ENCODE measurements around the gene WASL. TPM values are rescaled to one million over a fixed set of nuclear protein-coding genes. Genes with fewer than 3 reads are reported as not detected.

Gene WASL
- total and polyA plus RNA-seq, 2 of the 13 experiments (the other 11 are each of a cell fraction or from before 2014, with no cell fraction given) = 7.9 to 12.8 TPM

DNA sequence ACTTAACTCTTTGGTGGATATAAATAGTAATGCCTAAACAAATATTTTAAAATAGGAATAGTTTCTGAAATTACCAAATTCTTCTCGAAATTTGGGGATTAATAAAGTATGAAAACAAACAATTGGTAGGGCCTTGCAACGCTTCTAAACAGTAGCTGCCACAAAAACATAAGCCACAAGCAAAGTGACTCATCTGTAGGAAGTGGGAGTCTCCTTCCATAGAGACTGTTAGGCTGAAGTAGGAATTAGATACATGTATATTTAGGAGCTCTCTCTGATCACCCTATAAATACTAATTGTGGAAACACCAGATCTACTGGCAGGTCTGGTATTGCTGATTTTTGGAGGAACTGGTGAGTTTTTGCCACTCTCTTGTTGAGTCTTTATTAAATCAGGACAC lies 98.8 kb downstream of the WASL start (continued):
- TF ChIP-seq ZSCAN9 (CRISPR knock-in tag; IDR thresholded peaks at IDR 0.05; ENCODE audit: borderline replicate concordance) = no peak
- TF ChIP-seq, protein P1, sequence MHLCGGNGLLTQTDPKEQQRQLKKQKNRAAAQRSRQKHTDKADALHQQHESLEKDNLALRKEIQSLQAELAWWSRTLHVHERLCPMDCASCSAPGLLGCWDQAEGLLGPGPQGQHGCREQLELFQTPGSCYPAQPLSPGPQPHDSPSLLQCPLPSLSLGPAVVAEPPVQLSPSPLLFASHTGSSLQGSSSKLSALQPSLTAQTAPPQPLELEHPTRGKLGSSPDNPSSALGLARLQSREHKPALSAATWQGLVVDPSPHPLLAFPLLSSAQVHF (CRISPR knock-in tag; IDR thresholded peaks at IDR 0.05) = no peak
- no peak for TF ChIP-seq SMAD3 (CRISPR knock-in tag; IDR thresholded peaks at IDR 0.05)
- no peak for TF ChIP-seq ERF (CRISPR knock-in tag; IDR thresholded peaks at IDR 0.05)
- TF ChIP-seq ZNF292 (CRISPR knock-in tag; IDR thresholded peaks at IDR 0.05; ENCODE audit: borderline replicate concordance, low read depth) = no peak
- TF ChIP-seq REPIN1 (CRISPR knock-in tag; IDR thresholded peaks at IDR 0.05; ENCODE audit: borderline replicate concordance, low read depth) = no peak
- TF ChIP-seq ATF7 (IDR thresholded peaks at IDR 0.05) = no peak
- no peak for TF ChIP-seq ATF7 (CRISPR knock-in tag; IDR thresholded peaks at IDR 0.05)
- no peak for TF ChIP-seq KDM4B (CRISPR knock-in tag; IDR thresholded peaks at IDR 0.05)
- no peak for TF ChIP-seq ATM (IDR thresholded peaks at IDR 0.05; ENCODE audit: borderline replicate concordance)
- no peak for TF ChIP-seq ZNF441 (CRISPR knock-in tag; IDR thresholded peaks at IDR 0.05; ENCODE audit: borderline replicate concordance)

DNA sequence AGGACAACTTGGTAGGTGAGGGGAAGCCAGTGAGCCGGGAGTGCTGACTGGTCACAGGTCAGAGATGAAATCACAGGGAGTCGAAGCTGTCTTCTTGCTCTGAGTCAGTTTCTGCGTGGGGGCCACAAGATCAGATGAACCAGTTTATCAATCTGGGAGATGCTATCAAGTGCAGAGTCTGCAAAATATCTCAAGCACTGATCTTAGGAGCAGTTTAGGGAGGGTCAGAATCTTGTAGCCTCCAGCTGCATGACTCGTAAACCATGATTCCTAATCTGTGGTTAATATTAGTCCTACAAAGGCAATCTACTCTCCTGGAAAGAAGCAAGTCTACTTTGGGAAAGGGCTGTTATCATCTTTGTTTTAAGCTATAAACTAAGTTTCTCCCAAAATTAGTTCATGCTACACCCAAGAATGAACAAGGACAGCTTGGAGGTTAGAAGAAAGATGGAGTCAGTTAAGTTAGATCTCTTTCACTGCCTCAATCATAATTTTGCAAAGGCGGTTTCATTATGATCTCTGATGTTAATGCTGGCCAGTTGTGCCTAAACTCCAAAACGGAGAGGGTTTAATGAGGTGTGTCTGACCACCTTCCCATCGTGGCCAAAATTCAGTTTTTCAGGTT lies 101.6 kb downstream of the WASL start:
- Histone ChIP-seq H3K4me2 (ENCODE audit: low read depth, low read length) (no peak overlapping the region), H3K9me3 (ENCODE audit: low read length) (no peaks in the 10 kb centered on the region), H3K79me2 (ENCODE audit: insufficient read depth, low read length) (no peaks in the 10 kb centered on the region), H3K9ac (ENCODE audit: insufficient read depth, low read depth, low read length) (no peak overlapping the region), H3K4me3 (replicated peaks in 1 of 3; ENCODE audit: insufficient read depth in 1 of 3, low read depth in 2 of 3, low read length in 3 of 3) (no peak overlapping the region), H3K27me3 (ENCODE audit: control insufficient read depth in 1 of 2, insufficient read depth in 2 of 2, low read length in 2 of 2) (no peaks in the 10 kb centered on the region), H3K27ac (ENCODE audit: extremely low read length, insufficient read depth, low read length) (no peak overlapping the region), H2AFZ (ENCODE audit: low read length) (no peak overlapping the region), H3K36me3 (replicated peaks in 1 of 2; ENCODE audit: control insufficient read depth in 1 of 2, insufficient read depth in 2 of 2, low read length in 2 of 2) (no peaks in the 10 kb centered on the region), H4K20me1 (ENCODE audit: insufficient read depth, low read length) (no peaks in the 10 kb centered on the region), H3K4me1 (ENCODE audit: insufficient read depth, low read length) (peaks cover 15% of the 10 kb centered on the region)
- FAIRE-seq (no peak), ATAC-seq (no peak), DNase-seq (ENCODE audit: low spot score) (no peak)
- BruUV-seq (replicated peaks) = no TSS peak
- intact Hi-C loops (cut with micrococcal nuclease; ENCODE audit: unreplicated experiment) (no loop called here), in situ Hi-C loops (cut with HindIII; ENCODE audit: extremely low pct_ligation_motif_present, low pct_unique_long_range_greater_than_20kb) (no loop called here)
- POLR2A ChIA-PET = no interaction called here
- CTCF ChIA-PET (ENCODE audit: low intra/inter-chr PET ratio, low total read pairs) = no interaction called here
- WGBS (ENCODE audit: low lambda C conversion rate) = 47% methylated on average over 7 of the region's 7 CpGs
- TF ChIP-seq ZNF558 (CRISPR knock-in tag; IDR thresholded peaks at IDR 0.05; ENCODE audit: borderline replicate concordance) (no peak), ZNF10 (CRISPR knock-in tag; IDR thresholded peaks at IDR 0.05; ENCODE audit: borderline replicate concordance, low read depth) (no peak), ZNF670 (CRISPR knock-in tag; IDR thresholded peaks at IDR 0.05; ENCODE audit: borderline replicate concordance) (no peak), GATA4 (IDR thresholded peaks at IDR 0.05; ENCODE audit: borderline replicate concordance, low read depth) (no peak), ZIK1 (CRISPR knock-in tag; IDR thresholded peaks at IDR 0.05; ENCODE audit: borderline replicate concordance, low read depth) (no peak), KMT2A (CRISPR knock-in tag; IDR thresholded peaks at IDR 0.05) (no peak)
- TF ChIP-seq, protein P2, sequence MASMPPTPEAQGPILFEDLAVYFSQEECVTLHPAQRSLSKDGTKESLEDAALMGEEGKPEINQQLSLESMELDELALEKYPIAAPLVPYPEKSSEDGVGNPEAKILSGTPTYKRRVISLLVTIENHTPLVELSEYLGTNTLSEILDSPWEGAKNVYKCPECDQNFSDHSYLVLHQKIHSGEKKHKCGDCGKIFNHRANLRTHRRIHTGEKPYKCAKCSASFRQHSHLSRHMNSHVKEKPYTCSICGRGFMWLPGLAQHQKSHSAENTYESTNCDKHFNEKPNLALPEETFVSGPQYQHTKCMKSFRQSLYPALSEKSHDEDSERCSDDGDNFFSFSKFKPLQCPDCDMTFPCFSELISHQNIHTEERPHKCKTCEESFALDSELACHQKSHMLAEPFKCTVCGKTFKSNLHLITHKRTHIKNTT (CRISPR knock-in tag; IDR thresholded peaks at IDR 0.05) = no peak
- TF ChIP-seq, protein P3, sequence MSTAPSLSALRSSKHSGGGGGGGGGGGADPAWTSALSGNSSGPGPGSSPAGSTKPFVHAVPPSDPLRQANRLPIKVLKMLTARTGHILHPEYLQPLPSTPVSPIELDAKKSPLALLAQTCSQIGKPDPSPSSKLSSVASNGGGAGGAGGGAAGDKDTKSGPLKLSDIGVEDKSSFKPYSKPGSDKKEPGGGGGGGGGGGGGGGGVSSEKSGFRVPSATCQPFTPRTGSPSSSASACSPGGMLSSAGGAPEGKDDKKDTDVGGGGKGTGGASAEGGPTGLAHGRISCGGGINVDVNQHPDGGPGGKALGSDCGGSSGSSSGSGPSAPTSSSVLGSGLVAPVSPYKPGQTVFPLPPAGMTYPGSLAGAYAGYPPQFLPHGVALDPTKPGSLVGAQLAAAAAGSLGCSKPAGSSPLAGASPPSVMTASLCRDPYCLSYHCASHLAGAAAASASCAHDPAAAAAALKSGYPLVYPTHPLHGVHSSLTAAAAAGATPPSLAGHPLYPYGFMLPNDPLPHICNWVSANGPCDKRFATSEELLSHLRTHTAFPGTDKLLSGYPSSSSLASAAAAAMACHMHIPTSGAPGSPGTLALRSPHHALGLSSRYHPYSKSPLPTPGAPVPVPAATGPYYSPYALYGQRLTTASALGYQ (CRISPR knock-in tag; IDR thresholded peaks at IDR 0.05) = no peak
- TF ChIP-seq, protein P4, sequence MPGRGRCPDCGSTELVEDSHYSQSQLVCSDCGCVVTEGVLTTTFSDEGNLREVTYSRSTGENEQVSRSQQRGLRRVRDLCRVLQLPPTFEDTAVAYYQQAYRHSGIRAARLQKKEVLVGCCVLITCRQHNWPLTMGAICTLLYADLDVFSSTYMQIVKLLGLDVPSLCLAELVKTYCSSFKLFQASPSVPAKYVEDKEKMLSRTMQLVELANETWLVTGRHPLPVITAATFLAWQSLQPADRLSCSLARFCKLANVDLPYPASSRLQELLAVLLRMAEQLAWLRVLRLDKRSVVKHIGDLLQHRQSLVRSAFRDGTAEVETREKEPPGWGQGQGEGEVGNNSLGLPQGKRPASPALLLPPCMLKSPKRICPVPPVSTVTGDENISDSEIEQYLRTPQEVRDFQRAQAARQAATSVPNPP (CRISPR knock-in tag; IDR thresholded peaks at IDR 0.05) = no peak
